GM19240 (cell line): ENCODE data around the gene ECE2.
"Not testable (repeated sequence)": the region's sequence is repeated elsewhere in the genome, so short reads cannot be mapped to it uniquely, and the experiment has no call there.

ENCODE experiments used
- DNase-seq: peaks from one replicate; pipeline ENCODE4 v3.0.0; 2011; ENCODE audit warnings: low spot score; ENCODE audit not compliant: insufficient read length

The ECE2 gene

DNA sequence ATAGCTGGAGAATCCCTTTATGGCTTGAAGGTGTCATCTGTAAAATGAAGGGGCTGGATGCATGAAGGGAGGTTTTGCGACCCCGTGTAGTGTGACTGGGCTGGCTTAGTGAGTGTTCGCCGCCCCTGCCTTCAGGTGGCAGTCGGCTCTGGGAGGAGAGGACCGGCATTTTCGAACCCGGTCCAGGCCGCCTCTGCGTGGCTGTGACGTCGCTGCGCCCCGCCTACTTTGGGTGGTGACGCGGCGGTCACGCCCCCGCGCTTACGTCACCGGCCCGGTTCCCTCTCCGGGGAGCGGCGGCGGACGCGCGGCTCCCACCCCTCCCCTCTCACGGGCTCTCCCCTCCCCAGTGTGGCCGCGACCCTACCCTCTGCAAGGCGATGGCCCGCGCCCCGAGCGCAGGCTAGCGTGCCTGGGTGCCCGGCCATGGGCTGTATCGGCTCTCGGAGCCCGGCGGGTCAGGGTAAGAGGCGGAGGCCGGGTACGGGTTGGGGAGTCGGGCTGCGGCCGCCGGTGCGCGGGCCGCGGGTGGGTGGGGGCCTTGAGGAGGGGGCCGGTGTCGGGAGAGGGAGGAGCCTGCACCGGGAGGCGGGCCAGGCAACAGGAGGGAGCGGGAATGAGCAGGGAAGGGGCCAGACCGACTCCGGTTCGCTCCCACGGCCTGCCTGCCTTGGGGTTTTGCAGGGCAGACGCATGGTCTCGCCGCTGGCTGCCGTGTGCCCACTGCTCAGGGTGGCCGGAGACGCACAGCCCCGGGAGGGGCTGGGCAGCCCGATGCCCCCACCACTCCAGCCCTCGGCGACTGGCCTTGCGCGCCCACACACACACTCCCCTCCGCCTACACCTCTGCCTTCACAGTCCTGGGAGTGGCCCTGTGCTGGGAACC, 60.1 kb downstream of the ECE2 start:
- peak; percentile 73 for DNase-seq

DNA sequence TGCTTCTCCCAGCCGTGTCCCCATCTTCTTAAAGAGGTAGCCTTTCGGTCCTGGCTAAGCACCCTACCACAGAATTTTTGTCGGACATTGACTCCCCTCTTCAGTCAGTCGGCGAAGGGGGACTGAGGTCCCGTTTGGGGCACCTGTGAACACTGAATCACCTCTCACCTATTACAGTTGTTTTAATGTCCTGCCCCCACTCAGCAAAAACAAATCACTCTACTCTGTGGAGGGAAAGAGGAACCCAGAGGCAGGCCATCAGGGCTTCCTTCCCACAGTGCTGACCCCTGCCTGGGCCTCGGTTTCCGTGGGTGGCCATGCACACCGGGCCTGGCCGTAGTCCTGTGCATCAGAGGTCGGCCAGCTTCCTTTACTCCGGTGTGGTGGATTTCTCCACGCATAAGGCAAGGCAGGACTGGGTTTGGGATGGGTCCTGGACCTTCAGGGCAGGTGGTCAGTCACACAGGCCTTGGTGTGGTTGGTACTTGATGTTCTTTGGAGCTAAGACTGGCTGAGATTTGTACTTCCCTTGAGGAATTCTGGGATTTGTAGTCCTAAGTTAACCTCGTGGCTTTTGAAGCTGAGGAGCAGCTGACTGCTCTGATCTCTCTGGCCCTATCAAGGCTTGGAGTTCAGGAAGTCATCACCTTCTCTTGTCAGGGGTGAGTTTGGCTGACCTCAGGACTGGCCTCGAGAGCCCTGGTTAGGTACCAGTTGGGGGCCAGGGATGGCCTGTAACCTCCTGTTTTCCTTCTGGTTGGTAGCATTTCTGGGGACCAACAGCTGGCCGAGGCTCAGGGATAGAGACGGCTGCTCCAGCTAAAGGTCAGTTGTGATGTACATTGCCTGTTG, 61.0 kb downstream of the ECE2 start:
- DNase-seq, result no peak

DNA sequence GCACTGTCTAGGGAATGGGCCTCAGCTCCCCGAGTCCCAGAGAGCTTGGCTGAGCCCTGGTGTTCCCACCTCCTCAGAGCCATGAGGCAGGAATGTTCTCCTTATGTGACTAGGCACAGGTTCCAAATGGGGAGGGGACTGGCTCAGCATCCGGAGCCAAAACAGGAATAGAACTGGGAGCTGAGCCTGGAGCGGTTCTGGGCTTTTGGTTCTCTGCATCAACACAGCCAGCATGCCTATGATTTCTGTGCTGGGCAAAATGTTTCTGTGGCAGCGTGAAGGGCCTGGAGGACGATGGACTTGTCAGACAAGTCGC, 61.5 kb downstream of the ECE2 start, which contains the start of gene FAM131A:
Gene FAM131A (plus strand): TSS at position 202 of the 316 bp plus-strand sequence. CDS start 31 bp downstream, at position 233.
- DNase-seq, result no peak

GRCh38 chr3:184337981-184338380, 62.2 kb downstream of the ECE2 start:
- DNase-seq, result no peak

DNA sequence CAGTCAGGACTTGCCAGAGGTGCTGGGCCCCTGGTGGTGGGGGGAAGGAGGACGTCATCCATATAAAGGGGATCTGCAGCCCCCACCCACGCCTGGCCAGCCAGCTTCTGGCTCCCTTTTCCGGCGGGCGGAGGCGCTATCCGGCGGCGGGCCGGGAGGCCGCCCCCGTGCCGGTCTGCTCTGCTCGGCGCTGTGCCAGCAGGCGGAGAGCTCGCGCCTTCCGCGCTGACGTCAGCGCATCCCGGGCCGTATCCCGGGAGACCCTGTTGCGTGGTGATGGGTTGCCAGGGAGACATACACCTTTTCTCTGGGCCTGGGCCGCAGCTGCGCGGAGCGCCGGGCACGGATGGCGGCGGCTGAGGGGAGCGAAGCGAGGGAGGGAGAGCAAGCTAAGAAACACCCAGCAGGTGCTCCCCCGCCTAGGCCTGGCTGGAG, 62.7 kb downstream of the ECE2 start:
- no peak for DNase-seq

GRCh38 chr3:184339001-184339400, 63.2 kb downstream of the ECE2 start:
- no peak for DNase-seq

GRCh38 chr3:184339451-184340135, 63.8 kb downstream of the ECE2 start:
- DNase-seq, result not testable (repeated sequence)

DNA sequence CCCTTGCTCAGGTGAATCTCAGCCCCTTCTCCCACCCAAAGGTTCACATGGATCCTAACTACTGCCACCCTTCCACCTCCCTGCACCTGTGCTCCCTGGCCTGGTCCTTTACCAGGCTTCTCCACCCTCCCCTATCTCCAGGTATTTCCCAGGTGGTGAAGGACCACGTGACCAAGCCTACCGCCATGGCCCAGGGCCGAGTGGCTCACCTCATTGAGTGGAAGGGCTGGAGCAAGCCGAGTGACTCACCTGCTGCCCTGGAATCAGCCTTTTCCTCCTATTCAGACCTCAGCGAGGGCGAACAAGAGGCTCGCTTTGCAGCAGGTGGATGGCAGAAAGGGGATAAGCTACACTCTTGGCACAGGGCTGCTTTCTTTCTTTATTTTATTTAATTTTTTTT, 66.1 kb downstream of the ECE2 start:
- no peak for DNase-seq
